ENCODE data around the gene RMRP. TPM values are rescaled to one million over a fixed set of nuclear protein-coding genes. Genes with fewer than 3 reads are reported as not detected.
A peak's percentile ranks its signal among the peaks of the same experiment; 100 is the strongest.

The RMRP gene
- total RNA-seq, 1 experiment from 2014 or later: 36,790 TPM

DNA sequence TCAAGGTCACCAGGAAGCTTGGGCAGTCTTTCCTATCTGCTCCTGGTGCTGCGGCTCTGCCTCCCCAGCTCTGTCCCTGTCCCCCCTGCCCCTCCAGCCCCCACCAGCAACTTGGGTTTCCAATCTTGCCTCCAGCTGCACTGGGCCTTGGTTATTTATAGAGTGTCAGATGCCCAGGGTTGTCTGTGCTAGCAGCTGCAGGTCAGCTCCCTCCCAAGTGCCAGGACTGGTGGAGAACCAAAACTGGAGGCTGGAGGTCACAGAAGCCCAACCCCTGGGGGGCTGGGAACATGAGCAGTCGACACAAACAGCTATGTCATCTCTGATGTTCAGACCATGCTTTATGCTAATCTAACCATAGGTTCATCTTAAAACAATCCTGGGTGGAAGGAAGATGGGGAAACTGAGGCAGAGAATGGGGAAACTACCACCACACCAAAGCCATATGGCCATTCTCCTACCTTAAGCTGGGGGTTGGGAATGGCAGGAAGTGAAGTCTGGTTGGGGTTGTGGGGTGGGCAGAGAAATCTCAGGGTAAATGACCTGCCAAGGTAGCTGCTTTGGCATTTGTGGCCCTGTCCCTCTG, 30.2 kb upstream of the RMRP start:
- no peaks in the 10 kb centered on the region for H3K79me2 ChIP-seq (ENCODE audit: low read length)
- H2AFZ ChIP-seq (ENCODE audit: low read length): no peak overlapping the region
- no peak overlapping the region for H3K9ac ChIP-seq (ENCODE audit: low read length)
- H4K20me1 ChIP-seq (ENCODE audit: low read length): no peaks in the 10 kb centered on the region
- peak overlapping the region; percentile 35; the same call in 1 of the 2 replicates for H3K4me3 ChIP-seq (ENCODE audit: low read length)
- TF ChIP-seq, protein P1, sequence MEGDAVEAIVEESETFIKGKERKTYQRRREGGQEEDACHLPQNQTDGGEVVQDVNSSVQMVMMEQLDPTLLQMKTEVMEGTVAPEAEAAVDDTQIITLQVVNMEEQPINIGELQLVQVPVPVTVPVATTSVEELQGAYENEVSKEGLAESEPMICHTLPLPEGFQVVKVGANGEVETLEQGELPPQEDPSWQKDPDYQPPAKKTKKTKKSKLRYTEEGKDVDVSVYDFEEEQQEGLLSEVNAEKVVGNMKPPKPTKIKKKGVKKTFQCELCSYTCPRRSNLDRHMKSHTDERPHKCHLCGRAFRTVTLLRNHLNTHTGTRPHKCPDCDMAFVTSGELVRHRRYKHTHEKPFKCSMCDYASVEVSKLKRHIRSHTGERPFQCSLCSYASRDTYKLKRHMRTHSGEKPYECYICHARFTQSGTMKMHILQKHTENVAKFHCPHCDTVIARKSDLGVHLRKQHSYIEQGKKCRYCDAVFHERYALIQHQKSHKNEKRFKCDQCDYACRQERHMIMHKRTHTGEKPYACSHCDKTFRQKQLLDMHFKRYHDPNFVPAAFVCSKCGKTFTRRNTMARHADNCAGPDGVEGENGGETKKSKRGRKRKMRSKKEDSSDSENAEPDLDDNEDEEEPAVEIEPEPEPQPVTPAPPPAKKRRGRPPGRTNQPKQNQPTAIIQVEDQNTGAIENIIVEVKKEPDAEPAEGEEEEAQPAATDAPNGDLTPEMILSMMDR (conservative IDR thresholded peaks at IDR 0.05; ENCODE audit: low read depth, low read length): no peak
- CTCF ChIA-PET: no interaction called here
- no peaks in the 10 kb centered on the region for H3K27me3 ChIP-seq (ENCODE audit: low read length)
- no peaks in the 10 kb centered on the region for H3K9me3 ChIP-seq (ENCODE audit: low read length)
- peak overlapping the region; percentile 87 for H3K27ac ChIP-seq (ENCODE audit: low read length)
- no TSS peak for BruUV-seq (replicated peaks)
- no peak for DNase-seq
- H3K36me3 ChIP-seq (ENCODE audit: low read depth, low read length): no peaks in the 10 kb centered on the region
- ATAC-seq: no peak
- H3K4me2 ChIP-seq (ENCODE audit: low read length): peak overlapping the region; percentile 88
- POLR2A ChIA-PET (ENCODE audit: unreplicated experiment): no interaction called here
- no peaks in the 10 kb centered on the region for H3F3A ChIP-seq (ENCODE audit: low read length, unreplicated experiment)
- no peaks in the 10 kb centered on the region for H3K9me2 ChIP-seq (replicated peaks; ENCODE audit: low read length)
- intact Hi-C loops (cut with micrococcal nuclease): no loop called here
- H3K4me1 ChIP-seq (ENCODE audit: insufficient read depth, low read length): peaks cover 32% of the 10 kb centered on the region

DNA sequence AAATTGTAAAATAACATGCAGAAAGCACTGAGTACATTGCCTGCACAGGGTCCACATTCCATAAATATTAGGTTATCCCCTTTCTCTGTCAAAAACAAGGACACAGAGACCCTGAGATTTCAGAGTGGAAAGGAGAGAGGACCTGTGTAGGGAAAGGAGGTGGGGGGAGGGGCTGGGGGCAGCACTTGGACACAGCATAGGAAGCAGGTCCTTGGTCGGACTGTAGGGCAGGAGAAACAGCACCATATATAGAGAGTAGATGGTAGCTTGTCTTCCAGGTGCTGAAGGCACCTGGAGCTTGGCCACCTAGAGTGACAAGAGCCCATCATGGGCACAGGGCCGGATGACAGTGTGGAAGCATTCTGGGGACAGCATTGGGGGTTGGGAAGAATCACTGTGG, 29.5 kb upstream of the RMRP start:
- no peaks in the 10 kb centered on the region for H3F3A ChIP-seq (ENCODE audit: low read length, unreplicated experiment)
- H3K4me3 ChIP-seq (ENCODE audit: low read length): no peak overlapping the region
- no peaks in the 10 kb centered on the region for H3K9me2 ChIP-seq (replicated peaks; ENCODE audit: low read length)
- no peak overlapping the region for H2AFZ ChIP-seq (ENCODE audit: low read length)
- TF ChIP-seq EZH2phosphoT487 (IDR thresholded peaks at IDR 0.05; ENCODE audit: borderline replicate concordance, low read length): no peak
- TF ChIP-seq EZH2 (IDR thresholded peaks at IDR 0.05; ENCODE audit: low read length, unreplicated experiment): no peak
- TF ChIP-seq, protein P1 (conservative IDR thresholded peaks at IDR 0.05; ENCODE audit: low read depth, low read length): no peak
- DNase-seq (no peak), ATAC-seq (no peak)
- no peaks in the 10 kb centered on the region for H3K79me2 ChIP-seq (ENCODE audit: low read length)
- CTCF ChIA-PET: no interaction called here
- H3K27ac ChIP-seq (ENCODE audit: low read length): no peak overlapping the region
- intact Hi-C loops (cut with micrococcal nuclease): no loop called here
- H4K20me1 ChIP-seq (ENCODE audit: low read length): no peaks in the 10 kb centered on the region
- no TSS peak for BruUV-seq (replicated peaks)
- no peak overlapping the region for H3K9ac ChIP-seq (ENCODE audit: low read length)
- POLR2A ChIA-PET (ENCODE audit: unreplicated experiment): no interaction called here
- peaks cover 32% of the 10 kb centered on the region for H3K4me1 ChIP-seq (ENCODE audit: insufficient read depth, low read length)
- H3K9me3 ChIP-seq (ENCODE audit: low read length): no peaks in the 10 kb centered on the region
- no peaks in the 10 kb centered on the region for H3K36me3 ChIP-seq (ENCODE audit: low read depth, low read length)
- no peaks in the 10 kb centered on the region for H3K27me3 ChIP-seq (ENCODE audit: low read length)
- H3K4me2 ChIP-seq (ENCODE audit: low read length): no peak overlapping the region

DNA sequence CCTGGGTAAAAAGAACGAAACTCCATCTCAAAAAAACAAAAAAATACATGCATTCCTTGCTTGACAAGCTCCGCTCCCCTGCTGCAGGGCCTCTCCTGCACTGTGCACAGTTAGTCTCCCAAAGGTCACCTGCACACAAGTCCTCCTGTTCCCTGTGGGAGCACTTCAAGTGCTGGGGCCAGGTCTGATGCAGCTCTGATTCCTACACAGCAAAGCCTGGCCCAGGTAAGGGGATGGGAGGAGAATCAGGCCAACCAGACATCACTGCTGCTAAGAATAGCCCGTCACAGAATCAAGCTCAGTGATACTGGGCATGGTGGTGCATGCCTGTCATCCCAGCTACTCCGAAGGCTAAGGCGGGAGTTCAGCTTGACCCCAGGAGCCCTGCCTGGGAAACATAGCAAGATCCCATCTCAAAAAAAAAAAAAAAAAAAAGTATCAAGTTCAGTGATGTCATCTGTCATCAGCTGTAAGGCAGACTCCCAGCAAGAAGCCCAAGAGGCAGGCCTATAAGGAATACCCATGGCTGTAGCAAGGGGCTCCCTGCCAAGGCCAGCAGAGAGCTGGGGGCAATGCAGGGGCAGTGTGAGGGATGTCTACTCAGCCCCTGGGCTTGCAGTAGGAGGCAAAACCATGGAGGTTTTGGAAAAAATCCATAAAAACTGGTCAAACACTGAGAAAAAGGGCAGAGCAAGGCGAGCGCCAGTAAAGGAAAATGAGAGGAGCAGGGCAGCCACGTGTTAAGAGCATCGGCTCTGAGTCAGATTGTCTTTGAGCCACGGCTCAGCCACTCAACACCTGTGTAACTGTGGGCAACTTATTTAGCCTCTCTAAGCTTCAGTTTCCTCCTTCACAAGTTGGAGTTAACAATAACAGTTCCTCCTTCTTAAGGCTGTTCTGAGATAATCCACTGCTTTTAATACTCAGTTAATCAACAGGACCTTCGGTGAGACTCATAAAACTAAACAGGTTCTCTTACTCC, 28.7 kb upstream of the RMRP start:
- Histone ChIP-seq H2AFZ (ENCODE audit: low read length) (no peak overlapping the region), H3K9me3 (ENCODE audit: low read length) (no peaks in the 10 kb centered on the region), H3K9ac (ENCODE audit: low read length) (no peak overlapping the region), H3K9me2 (replicated peaks; ENCODE audit: low read length) (no peaks in the 10 kb centered on the region), H3K79me2 (ENCODE audit: low read length) (no peaks in the 10 kb centered on the region), H3K27me3 (ENCODE audit: low read length) (no peaks in the 10 kb centered on the region), H3K4me1 (ENCODE audit: insufficient read depth, low read length) (peaks cover 31% of the 10 kb centered on the region), H4K20me1 (ENCODE audit: low read length) (no peaks in the 10 kb centered on the region), H3K4me3 (ENCODE audit: low read length) (no peak overlapping the region), H3F3A (ENCODE audit: low read length, unreplicated experiment) (no peaks in the 10 kb centered on the region), H3K4me2 (ENCODE audit: low read length) (no peak overlapping the region), H3K36me3 (ENCODE audit: low read depth, low read length) (no peaks in the 10 kb centered on the region), H3K27ac (ENCODE audit: low read length) (no peak overlapping the region)
- TF ChIP-seq EZH2 (IDR thresholded peaks at IDR 0.05; ENCODE audit: low read length, unreplicated experiment) (no peak), EZH2phosphoT487 (IDR thresholded peaks at IDR 0.05; ENCODE audit: borderline replicate concordance, low read length) (no peak)
- TF ChIP-seq, protein P1 (conservative IDR thresholded peaks at IDR 0.05; ENCODE audit: low read depth, low read length): no peak
- CTCF ChIA-PET: no interaction called here
- DNase-seq (no peak), ATAC-seq (no peak)
- BruUV-seq (replicated peaks): no TSS peak
- POLR2A ChIA-PET (ENCODE audit: unreplicated experiment): no interaction called here
- intact Hi-C loops (cut with micrococcal nuclease): no loop called here
